CD4-positive, alpha-beta memory T cell (primary cell): ENCODE measurements around the gene GUCY1A2. TPM values are rescaled to one million over a fixed set of nuclear protein-coding genes. Genes with fewer than 3 reads are reported as not detected.

ENCODE experiments used
- CTCF ChIA-PET: fragments of 350-600 bp; sonication (Branson Sonifier 250); formaldehyde crosslinking; loops from one replicate; lab custom pipeline; 2021; ENCODE audit warnings: inconsistent platforms; ENCODE audit not compliant: partially characterized antibody; lab: Charles Lee
- POLR2A ChIA-PET: fragments of 350-600 bp; sonication (Branson Sonifier 250); formaldehyde crosslinking; loops from one replicate; lab custom pipeline; 2021; ENCODE audit not compliant: partially characterized antibody; lab: Charles Lee
- DNase-seq, 5 donors: peaks; one replicate each; pipeline versions ENCODE4 v3.0.0 to v3.0.0-alpha.2; 2020 to 2022; ENCODE audit warnings: mixed read lengths in 1 of 5
- H3K27ac ChIP-seq: one replicate; pipeline ENCODE4 v1.7.0; 2013; ENCODE audit warnings: low read depth, low read length
- H3K27me3 ChIP-seq: 2 replicates; pipeline ENCODE4 v1.7.0; 2013; ENCODE audit warnings: mild to moderate bottlenecking, low read length, moderate library complexity; ENCODE audit not compliant: insufficient read depth
- H3K36me3 ChIP-seq: 2 replicates; pipeline ENCODE4 v1.7.0; 2013; ENCODE audit warnings: mild to moderate bottlenecking, low read length, moderate library complexity; ENCODE audit not compliant: insufficient read depth
- H3K4me1 ChIP-seq: 2 replicates; pipeline ENCODE4 v1.7.0; 2013; ENCODE audit warnings: mild to moderate bottlenecking, low read length, moderate library complexity; ENCODE audit not compliant: insufficient read depth
- H3K4me3 ChIP-seq, 2 donors: one replicate each; pipeline ENCODE4 v1.7.0; 2013; ENCODE audit warnings: low read length in 2 of 2, mild to moderate bottlenecking in 1 of 2
- H3K9me3 ChIP-seq, 2 donors: one replicate each; pipeline ENCODE4 v1.7.0; 2013; ENCODE audit warnings: low read length in 2 of 2, control low read depth in 1 of 2; ENCODE audit not compliant: control insufficient read depth in 1 of 2
- H3K27ac Mint-ChIP-seq, 7 donors: one replicate each; pipeline ENCODE4 v1.8.0; 2020 to 2021; ENCODE audit warnings: mixed read lengths in 7 of 7, mild to moderate bottlenecking in 6 of 7, inconsistent platforms in 3 of 7, moderate library complexity in 3 of 7
- H3K27me3 Mint-ChIP-seq, 2 donors: one replicate each; pipeline ENCODE4 v1.8.0; 2020 to 2021; ENCODE audit warnings: mixed read lengths in 2 of 2
- H3K36me3 Mint-ChIP-seq, 2 donors: one replicate each; pipeline ENCODE4 v1.8.0; 2020 to 2021; ENCODE audit warnings: mixed read lengths in 2 of 2, inconsistent platforms in 1 of 2, mild to moderate bottlenecking in 1 of 2
- H3K4me1 Mint-ChIP-seq, 4 donors: one replicate each; pipeline ENCODE4 v1.8.0; 2020 to 2021; ENCODE audit warnings: mixed read lengths in 4 of 4, mild to moderate bottlenecking in 1 of 4
- H3K4me3 Mint-ChIP-seq, 8 donors: one replicate each; pipeline ENCODE4 v1.8.0; 2020 to 2021; ENCODE audit warnings: mixed read lengths in 8 of 8, mild to moderate bottlenecking in 7 of 8, moderate library complexity in 6 of 8, inconsistent platforms in 3 of 8
- H3K9me3 Mint-ChIP-seq, 8 donors: one replicate each; pipeline ENCODE4 v1.8.0; 2020 to 2021; ENCODE audit warnings: mixed read lengths in 8 of 8, mild to moderate bottlenecking in 5 of 8, inconsistent platforms in 3 of 8, moderate library complexity in 1 of 8
- intact Hi-C: fragments of 100-400 bp; cut with micrococcal nuclease; formaldehyde crosslinking; loops from one replicate; pipeline ENCODE4 v1.15.1; 2023
- polyA plus RNA-seq, 2 donors: library from polyadenylated mRNA; unstranded; fragments of 300-500 nt; fragmentation: Illumina TruSeq; gene quantifications; one replicate each; pipeline ENCODE4 v1.2.3, GENCODE V29; 2021
- total RNA-seq, 2 experiments: library from RNA; stranded (reverse); gene quantifications; one replicate each; pipeline ENCODE4 v1.2.3, GENCODE V29; 2021

Gene GUCY1A2
- total and polyA plus RNA-seq, 4 experiments from 2014 or later: 0.12 TPM; not detected in 3

- H3K4me3 Mint-ChIP-seq: no peak overlapping the region
- no peak for DNase-seq
- Histone ChIP-seq H3K27me3 (no peaks in the 10 kb centered on the region), H3K9me3 (no peaks in the 10 kb centered on the region), H3K36me3 (no peaks in the 10 kb centered on the region), H3K27ac (no peak overlapping the region), H3K4me1 (no peaks in the 10 kb centered on the region), H3K4me3 (no peak overlapping the region)
- CTCF ChIA-PET: no interaction called here
- no peaks in the 10 kb centered on the region for H3K36me3 Mint-ChIP-seq
- no peak overlapping the region for H3K27ac Mint-ChIP-seq
- H3K27me3 Mint-ChIP-seq: no peaks in the 10 kb centered on the region
- no peaks in the 10 kb centered on the region for H3K4me1 Mint-ChIP-seq
- POLR2A ChIA-PET: no interaction called here
- peaks cover 2 to 27% (median 6%) of the 10 kb centered on the region in 8 donors for H3K9me3 Mint-ChIP-seq
- intact Hi-C loops: no loop called here
These were observed 257.0 kb downstream of the GUCY1A2 start for GRCh38 chr11:106761240-106761639.

DNA sequence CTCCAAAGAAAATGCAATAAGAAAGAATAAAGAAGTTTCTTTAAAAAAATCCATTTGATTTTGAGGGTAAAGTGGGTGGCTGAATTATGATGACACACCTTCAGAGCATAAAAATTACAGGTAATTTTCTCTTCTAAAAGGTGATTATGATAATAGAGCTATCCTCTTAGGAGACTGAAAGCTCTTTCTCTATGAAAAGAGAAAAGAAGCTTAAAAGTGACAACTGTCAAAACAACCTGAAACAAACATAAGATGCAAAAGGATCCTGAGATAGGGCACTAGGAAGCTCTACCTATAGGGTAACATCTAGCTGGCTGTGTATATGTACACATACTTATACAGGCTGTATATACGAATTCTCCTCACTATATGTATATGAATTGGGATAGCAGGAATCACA, 270.2 kb downstream of the GUCY1A2 start:
- Histone ChIP-seq H3K4me1 (no peaks in the 10 kb centered on the region), H3K4me3 (no peak overlapping the region), H3K27ac (no peak overlapping the region), H3K27me3 (no peaks in the 10 kb centered on the region), H3K36me3 (no peaks in the 10 kb centered on the region), H3K9me3 (no peaks in the 10 kb centered on the region)
- CTCF ChIA-PET: no interaction called here
- DNase-seq: no peak
- Mint-ChIP-seq H3K4me1 (no peaks in the 10 kb centered on the region), H3K36me3 (no peaks in the 10 kb centered on the region), H3K4me3 (no peak overlapping the region), H3K9me3 (peaks cover 0 to 8% (median 3%) of the 10 kb centered on the region in 8 donors), H3K27me3 (no peaks in the 10 kb centered on the region), H3K27ac (no peak overlapping the region)
- intact Hi-C loops: no loop called here
- POLR2A ChIA-PET: no interaction called here

- H3K4me3 Mint-ChIP-seq: no peak overlapping the region
- no peaks in the 10 kb centered on the region for H3K4me1 ChIP-seq
- no peaks in the 10 kb centered on the region for H3K36me3 ChIP-seq
- H3K9me3 ChIP-seq: no peaks in the 10 kb centered on the region
- intact Hi-C loops: no loop called here
- H3K27ac ChIP-seq: no peak overlapping the region
- no peaks in the 10 kb centered on the region for H3K27me3 Mint-ChIP-seq
- no peaks in the 10 kb centered on the region for H3K36me3 Mint-ChIP-seq
- H3K27me3 ChIP-seq: no peaks in the 10 kb centered on the region
- H3K27ac Mint-ChIP-seq: no peak overlapping the region
- CTCF ChIA-PET: no interaction called here
- H3K9me3 Mint-ChIP-seq: peaks cover 0 to 10% (median 3%) of the 10 kb centered on the region in 8 donors
- H3K4me1 Mint-ChIP-seq: no peaks in the 10 kb centered on the region
- POLR2A ChIA-PET: no interaction called here
- no peak for DNase-seq
- H3K4me3 ChIP-seq: no peak overlapping the region
These were observed 272.3 kb downstream of the GUCY1A2 start for GRCh38 chr11:106745941-106746340.

DNA sequence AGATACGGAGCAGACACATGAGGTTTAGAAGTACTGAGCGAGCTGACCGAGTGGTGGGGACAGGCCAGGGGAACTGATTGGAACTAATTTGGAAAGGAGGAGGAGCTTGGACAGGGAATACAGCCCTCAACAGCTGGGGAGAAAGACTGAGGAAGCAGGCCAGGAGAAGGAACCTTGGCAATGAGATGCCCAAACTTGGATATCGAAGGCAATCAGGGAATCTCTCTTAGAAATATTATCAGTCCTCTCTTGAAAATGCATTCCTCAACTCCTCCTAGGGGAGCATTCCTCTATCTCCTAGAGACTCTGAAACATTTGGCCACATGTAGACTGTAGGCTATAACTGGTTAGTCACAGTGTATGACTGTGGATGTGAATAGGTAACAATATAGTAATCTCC, 284.6 kb downstream of the GUCY1A2 start:
- DNase-seq: no peak
- CTCF ChIA-PET: no interaction called here
- POLR2A ChIA-PET: no interaction called here
- Mint-ChIP-seq H3K36me3 (no peaks in the 10 kb centered on the region), H3K27ac (no peak overlapping the region), H3K27me3 (no peaks in the 10 kb centered on the region), H3K9me3 (peaks cover 2 to 33% (median 7%) of the 10 kb centered on the region in 8 donors), H3K4me1 (no peaks in the 10 kb centered on the region), H3K4me3 (no peak overlapping the region)
- Histone ChIP-seq H3K36me3 (no peaks in the 10 kb centered on the region), H3K9me3 (no peaks in the 10 kb centered on the region), H3K27ac (no peak overlapping the region), H3K4me3 (no peak overlapping the region), H3K4me1 (no peaks in the 10 kb centered on the region), H3K27me3 (no peaks in the 10 kb centered on the region)
- intact Hi-C loops: no loop called here

- Histone ChIP-seq H3K27me3 (no peaks in the 10 kb centered on the region), H3K27ac (no peak overlapping the region), H3K36me3 (no peaks in the 10 kb centered on the region), H3K9me3 (no peaks in the 10 kb centered on the region), H3K4me3 (no peak overlapping the region), H3K4me1 (no peaks in the 10 kb centered on the region)
- H3K9me3 Mint-ChIP-seq: peaks cover 0 to 10% (median 3%) of the 10 kb centered on the region in 8 donors
- intact Hi-C loops: no loop called here
- POLR2A ChIA-PET: no interaction called here
- H3K4me3 Mint-ChIP-seq: no peak overlapping the region
- H3K27ac Mint-ChIP-seq: no peak overlapping the region
- CTCF ChIA-PET: no interaction called here
- DNase-seq: no peak
- H3K36me3 Mint-ChIP-seq: no peaks in the 10 kb centered on the region
- no peaks in the 10 kb centered on the region for H3K4me1 Mint-ChIP-seq
- H3K27me3 Mint-ChIP-seq: no peaks in the 10 kb centered on the region
These were observed 289.4 kb downstream of the GUCY1A2 start for GRCh38 chr11:106728859-106729258.

DNA sequence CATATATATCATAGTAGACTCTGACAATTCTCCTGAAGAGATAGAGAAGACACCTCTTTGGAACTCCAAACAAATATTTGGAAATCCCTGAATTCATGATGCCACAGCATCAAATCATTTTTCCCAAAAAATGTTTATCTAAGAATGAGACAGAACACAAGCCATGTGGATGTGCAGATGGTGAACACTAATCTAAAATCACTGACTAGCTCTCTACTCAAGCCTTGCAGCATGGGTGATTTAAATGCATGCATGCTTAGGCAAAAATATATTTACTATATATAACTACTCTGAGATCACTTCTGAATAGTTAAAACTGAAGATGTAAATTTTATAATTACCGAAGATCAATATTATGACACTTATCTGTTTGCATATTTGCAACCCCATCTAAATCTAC, 289.9 kb downstream of the GUCY1A2 start:
- Mint-ChIP-seq H3K27me3 (no peaks in the 10 kb centered on the region), H3K27ac (no peak overlapping the region), H3K36me3 (no peaks in the 10 kb centered on the region), H3K4me1 (no peaks in the 10 kb centered on the region), H3K9me3 (peaks cover 0 to 8% (median 3%) of the 10 kb centered on the region in 8 donors), H3K4me3 (no peak overlapping the region)
- intact Hi-C loops: no loop called here
- H3K27ac ChIP-seq: no peak overlapping the region
- POLR2A ChIA-PET: no interaction called here
- H3K9me3 ChIP-seq: no peaks in the 10 kb centered on the region
- no peaks in the 10 kb centered on the region for H3K4me1 ChIP-seq
- no peak for DNase-seq
- CTCF ChIA-PET: no interaction called here
- no peaks in the 10 kb centered on the region for H3K27me3 ChIP-seq
- H3K4me3 ChIP-seq: no peak overlapping the region
- no peaks in the 10 kb centered on the region for H3K36me3 ChIP-seq

DNA sequence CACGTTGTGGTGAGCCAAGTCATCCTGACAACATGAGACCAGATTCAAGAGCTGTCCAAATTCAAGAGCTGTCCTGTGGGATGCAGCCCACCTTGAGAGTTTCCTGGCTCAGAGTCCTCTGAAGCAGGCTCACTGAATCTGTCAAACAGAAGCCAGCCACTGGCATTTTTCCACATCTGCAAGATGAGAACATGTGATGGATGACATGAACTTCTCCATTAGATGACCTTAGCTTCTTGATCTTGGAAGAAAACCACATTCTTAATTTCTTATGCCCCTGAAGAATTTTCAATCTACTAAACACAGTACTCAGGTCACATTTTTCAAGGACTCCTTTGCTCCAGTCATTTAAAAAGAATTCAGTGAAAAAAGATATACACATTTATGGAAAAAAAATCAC, 291.0 kb downstream of the GUCY1A2 start:
- intact Hi-C loops: no loop called here
- no peak overlapping the region for H3K27ac Mint-ChIP-seq
- CTCF ChIA-PET: no interaction called here
- no peaks in the 10 kb centered on the region for H3K36me3 ChIP-seq
- H3K36me3 Mint-ChIP-seq: no peaks in the 10 kb centered on the region
- H3K27ac ChIP-seq: no peak overlapping the region
- no peak overlapping the region for H3K4me3 Mint-ChIP-seq
- H3K4me1 Mint-ChIP-seq: no peaks in the 10 kb centered on the region
- no peaks in the 10 kb centered on the region for H3K27me3 Mint-ChIP-seq
- H3K27me3 ChIP-seq: no peaks in the 10 kb centered on the region
- POLR2A ChIA-PET: no interaction called here
- no peak overlapping the region for H3K4me3 ChIP-seq
- H3K9me3 ChIP-seq: no peaks in the 10 kb centered on the region
- no peak for DNase-seq
- no peaks in the 10 kb centered on the region for H3K4me1 ChIP-seq
- peaks cover 0 to 7% (median 3%) of the 10 kb centered on the region in 8 donors for H3K9me3 Mint-ChIP-seq
